ENCODE data around the gene IFNA1.

IFNA1 gene

DNA sequence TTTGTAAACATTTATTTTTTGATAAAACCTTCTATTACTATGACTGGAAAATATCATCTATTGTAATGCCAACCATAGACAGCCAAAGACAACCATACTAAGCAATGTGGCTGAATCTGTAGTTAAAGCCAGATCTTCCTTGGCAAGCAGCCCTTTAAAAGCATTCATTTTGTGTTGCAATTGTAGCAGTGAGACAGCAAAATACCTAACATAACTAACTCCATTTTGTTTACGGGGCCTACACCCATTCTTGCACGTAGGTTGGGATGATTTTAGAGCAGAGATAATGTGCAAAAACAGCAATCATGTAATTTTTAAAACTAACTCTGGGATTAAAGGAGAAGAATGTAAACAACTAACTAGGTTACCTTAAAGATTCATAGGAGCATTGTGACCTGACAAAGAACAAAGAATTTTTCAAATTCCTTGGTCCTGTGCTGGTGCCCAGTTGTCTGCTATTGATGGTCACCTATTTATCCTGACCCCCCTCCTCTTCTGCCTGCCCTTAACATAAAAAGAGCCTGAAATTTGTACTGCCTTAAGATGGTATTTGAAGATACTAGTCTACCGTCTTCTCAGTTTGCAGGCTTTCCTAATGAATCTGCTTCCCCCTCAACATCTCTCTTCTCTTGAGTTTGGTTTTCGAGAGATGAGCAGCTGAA is 10.6 kb downstream of the IFNA1 start:
- DNase-seq, result no peak

DNA sequence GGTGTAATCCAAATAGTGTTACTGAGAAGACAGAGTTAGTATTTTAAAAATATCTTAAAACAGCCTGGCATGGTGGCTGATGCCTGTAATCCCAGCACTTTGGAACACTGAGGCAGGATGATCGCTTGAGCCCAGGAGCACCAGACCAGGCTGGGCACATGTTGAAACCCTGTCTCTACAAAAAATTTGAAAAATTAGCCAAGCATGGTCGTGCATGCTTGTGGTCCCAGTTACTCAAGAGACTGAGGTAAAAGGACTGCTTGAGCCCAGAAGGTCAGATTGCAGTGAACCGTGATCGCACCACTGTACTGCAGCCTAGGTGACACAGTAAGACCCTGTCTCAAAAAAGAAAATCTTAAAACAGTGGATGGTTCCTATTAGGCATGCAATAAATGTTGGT is 12.4 kb downstream of the IFNA1 start:
- DNase-seq, result no peak

DNA sequence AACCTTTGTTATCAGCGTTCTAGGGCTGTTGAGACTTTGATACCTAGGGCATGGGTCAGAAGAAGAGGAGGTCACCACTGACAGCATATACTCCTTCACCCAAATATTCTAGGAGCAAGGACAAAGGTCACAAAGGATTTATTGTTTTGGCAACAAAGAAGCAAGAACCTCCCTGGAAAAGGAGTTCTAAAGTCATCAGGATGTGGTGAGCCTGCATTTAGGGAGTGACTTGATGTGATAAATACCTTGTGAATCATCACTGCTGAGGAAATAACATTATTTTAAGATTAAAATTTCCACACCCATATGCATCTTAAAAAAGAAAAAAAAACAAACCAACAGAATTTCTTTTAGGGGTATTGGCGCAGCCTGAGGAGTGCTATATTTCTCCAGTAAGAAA is 13.9 kb downstream of the IFNA1 start:
- DNase-seq, result no peak

DNA sequence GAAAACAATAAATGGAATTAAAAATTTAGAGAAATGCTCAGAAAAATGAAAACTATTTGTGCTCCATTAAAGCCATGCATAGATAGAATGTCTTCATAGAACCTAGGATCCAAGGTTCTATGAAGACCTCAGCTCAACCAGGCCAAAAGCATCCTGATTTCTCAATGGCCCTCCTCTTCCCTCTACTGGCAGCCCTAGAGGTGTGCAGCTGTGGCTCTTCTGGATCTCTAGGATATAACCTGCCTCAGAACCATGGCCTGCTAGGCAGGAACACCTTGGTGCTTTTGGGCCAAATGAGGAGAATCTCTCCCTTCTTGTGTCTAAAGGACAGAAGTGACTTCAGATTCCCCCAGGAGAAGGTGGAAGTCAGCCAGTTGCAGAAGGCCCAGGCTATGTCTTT is 15.1 kb downstream of the IFNA1 start:
- DNase-seq, result peak; percentile 18

- DNase-seq, result no peak
Observed at GRCh38 chr9:21461377-21461776, 21.1 kb downstream of the IFNA1 start.

- DNase-seq, result no peak
Observed at GRCh38 chr9:21465138-21465537, 24.9 kb downstream of the IFNA1 start.

DNA sequence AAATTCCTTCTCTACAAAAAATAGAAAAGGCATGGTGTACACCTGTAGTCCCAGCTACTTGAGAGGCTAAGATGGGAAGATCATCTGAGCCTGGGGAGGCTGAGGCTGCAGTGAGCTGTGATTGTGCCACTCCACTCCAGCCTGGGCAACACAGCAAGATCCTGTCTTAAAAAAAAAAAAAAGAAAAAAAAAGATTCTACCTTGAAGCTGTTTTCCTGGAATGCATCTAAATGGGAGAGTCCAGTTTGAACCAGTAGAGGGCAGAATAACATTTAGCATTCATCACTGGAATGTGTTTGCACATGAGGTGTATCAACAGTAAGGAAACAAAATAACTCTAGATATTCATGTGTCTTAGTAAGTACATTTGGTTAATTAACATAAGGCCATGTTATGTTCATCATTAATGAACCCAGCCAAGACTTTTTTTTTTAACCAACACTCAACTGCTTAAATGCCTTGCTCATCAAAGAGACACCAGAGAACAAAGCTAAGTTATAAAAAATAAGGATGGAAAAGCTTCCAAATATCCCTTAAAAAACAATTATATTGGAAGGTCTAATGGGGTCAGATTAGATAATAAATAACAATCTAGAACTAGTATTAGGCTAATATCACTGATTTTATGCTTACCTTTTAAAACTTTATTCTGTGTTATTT is 25.8 kb downstream of the IFNA1 start:
- DNase-seq, result peak; percentile 30

DNA sequence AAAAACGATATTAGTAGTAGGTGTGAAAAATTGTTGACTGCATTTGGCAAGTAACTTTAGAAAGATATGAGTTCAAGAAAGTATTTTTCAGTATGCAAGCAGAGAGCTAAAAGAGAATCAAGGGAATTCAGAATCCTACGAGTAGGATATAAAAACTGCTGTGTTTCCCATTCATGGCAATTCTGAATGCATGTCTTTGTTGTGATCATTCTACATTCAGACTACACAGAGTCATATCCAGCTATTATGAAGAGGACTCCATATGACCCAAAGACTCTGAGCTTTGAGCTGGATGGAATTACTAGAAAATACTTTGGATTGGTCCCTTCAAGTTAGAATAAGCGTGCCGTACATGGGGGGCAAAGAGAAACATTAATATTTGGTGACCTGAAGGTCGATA is 29.9 kb downstream of the IFNA1 start:
- DNase-seq, result no peak

- no peak for DNase-seq
Observed at GRCh38 chr9:21473236-21473635, 33.0 kb downstream of the IFNA1 start.

- no peak for DNase-seq
Observed at GRCh38 chr9:21477466-21477865, 37.2 kb downstream of the IFNA1 start.

DNA sequence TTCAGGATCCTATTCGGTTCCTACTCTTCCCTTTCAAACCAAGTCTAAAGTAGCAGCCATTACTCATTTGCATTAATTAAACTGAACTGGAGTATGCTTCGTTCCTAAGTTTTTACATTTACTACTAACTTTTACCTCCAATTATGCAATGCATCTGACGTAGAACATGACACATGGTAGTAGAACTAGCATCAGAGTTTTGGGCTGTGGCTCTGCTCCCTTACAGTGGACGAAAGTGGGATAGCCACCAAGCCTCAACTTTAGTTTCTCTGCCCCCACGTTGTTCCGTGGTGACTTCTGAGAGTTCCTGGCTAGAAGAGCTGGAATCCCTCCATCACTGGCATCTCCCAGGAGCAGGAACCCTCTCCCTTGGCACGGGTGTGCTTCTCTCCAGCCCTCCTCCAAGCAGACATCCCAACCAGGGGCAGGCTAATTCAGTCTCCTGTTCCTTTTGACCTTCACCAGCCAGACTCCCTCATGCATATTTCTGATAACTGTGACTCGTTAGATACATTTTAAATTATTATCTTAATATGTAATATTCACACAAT is 39.0 kb downstream of the IFNA1 start:
- DNase-seq, result no peak

- DNase-seq, result no peak
Observed at GRCh38 chr9:21481470-21482056, 41.3 kb downstream of the IFNA1 start.

DNA sequence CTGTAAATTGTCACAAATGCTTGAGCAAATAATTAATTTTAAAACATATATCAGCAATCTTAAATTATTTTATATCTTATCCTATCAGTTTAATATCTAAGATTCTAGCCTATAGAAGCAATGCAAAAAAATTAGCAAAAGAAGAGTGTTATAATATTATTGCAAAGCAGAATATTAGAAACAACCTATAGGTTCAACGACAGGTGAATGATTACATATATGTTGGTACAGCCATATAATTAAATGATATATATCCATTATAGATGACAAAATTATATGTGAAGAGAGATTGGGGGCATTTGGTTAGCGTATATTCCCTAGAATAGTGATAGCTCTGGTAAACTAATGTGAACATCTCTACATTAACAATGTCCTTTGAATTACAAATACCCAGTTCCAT is 42.0 kb downstream of the IFNA1 start, which contains the start of gene IFNE:
IFNE (minus strand) TSS at position 101 of the 400 bp plus-strand sequence. CDS start 619 bp downstream, outside the sequence.
- no peak for DNase-seq
